Breast epithelium (tissue), 4 donors: ENCODE results near the gene OR9A4. TPM values are rescaled to one million over a fixed set of nuclear protein-coding genes. Genes with fewer than 3 reads are reported as not detected.

ENCODE experiments used
- DNase-seq, 2 donors: peaks; one replicate each; pipeline ENCODE4 v3.0.0-alpha.2; 2019; ENCODE audit warnings: low spot score in 2 of 2
- H3K27ac ChIP-seq, 2 donors: fragments of 200-600 bp; sonication (generic) in 1 of 2; one replicate each; pipeline ENCODE4 v1.5.1; 2016 to 2019; ENCODE audit warnings: mild to moderate bottlenecking in 1 of 2
- H3K27me3 ChIP-seq, 2 donors: fragments of 200-600 bp; sonication (generic) in 1 of 2; one replicate each; pipeline versions ENCODE4 v1.5.1 to v1.6.0; 2017 to 2019; ENCODE audit warnings: control low read depth in 1 of 2, mild to moderate bottlenecking in 1 of 2
- H3K36me3 ChIP-seq: fragments of 200-600 bp; one replicate; pipeline ENCODE4 v1.5.1; 2019
- H3K4me1 ChIP-seq, 2 donors: fragments of 200-600 bp; sonication (generic); one replicate each; pipeline ENCODE4 v1.5.1; 2016 to 2019; ENCODE audit warnings: control low read depth in 1 of 2
- H3K4me3 ChIP-seq, 3 donors: fragments of 200-600 bp; sonication (generic); 1 replicate in 2 of 3; 2 replicates in 1 of 3; pipeline ENCODE4 v1.5.1; 2016 to 2019; ENCODE audit warnings: mild to moderate bottlenecking in 3 of 3, moderate library complexity in 2 of 3
- H3K9me3 ChIP-seq, 2 donors: fragments of 200-600 bp; sonication (generic) in 1 of 2; one replicate each; pipeline ENCODE4 v1.5.1; 2016 to 2019; ENCODE audit warnings: control low read depth in 1 of 2
- POLR2A ChIP-seq: fragments of 450-650 bp; IDR thresholded peaks from one replicate; pipeline ENCODE4 v1.6.1; 2016; ENCODE audit warnings: antibody characterized with exemption, mild to moderate bottlenecking, moderate library complexity
- POLR2AphosphoS5 ChIP-seq, 3 donors: sonication (generic); formaldehyde crosslinking; IDR thresholded peaks; one replicate each; pipeline ENCODE4 v1.6.1; 2017; ENCODE audit warnings: antibody characterized with exemption in 3 of 3
- intact Hi-C: fragments of 100-400 bp; cut with DNase I; formaldehyde crosslinking; loops from one replicate; pipeline ENCODE4 v1.15.1; 2023; ENCODE audit warnings: low total_unique reads
- total RNA-seq, 3 donors: library from RNA; depleted of rRNA; stranded (reverse); fragments of >200 nt; gene quantifications; one replicate each; pipeline ENCODE4 v1.1.0, GENCODE V29; 2016
- TF ChIP-seq, protein P1 (sequence below), 3 donors: fragments of 450-650 bp; IDR thresholded peaks; one replicate each; pipeline ENCODE4 v1.5.1; 2016 to 2017; ENCODE audit warnings: antibody characterized with exemption in 3 of 3, mild to moderate bottlenecking in 3 of 3, moderate library complexity in 3 of 3

OR9A4 gene
- total RNA-seq, 3 donors from 2014 or later = 0.66 TPM; not detected in 2

DNA sequence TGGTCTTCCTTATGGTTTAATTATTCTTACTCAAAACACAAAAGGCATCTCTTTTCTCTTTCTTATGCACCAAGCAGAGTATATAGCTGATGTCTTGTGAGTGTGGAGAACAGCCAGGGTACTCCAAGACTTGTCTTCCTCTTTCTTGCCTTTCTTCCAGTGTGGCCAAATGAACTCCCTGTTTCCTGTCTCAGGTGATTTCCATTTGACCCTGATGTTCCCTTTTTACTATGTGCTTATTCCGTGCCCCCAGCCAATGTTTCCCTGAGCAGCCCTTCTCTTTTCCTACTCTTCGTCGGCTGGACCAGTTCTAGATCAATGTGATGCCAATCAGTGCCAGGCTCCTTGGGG lies 12.6 kb downstream of the OR9A4 start:
- no peaks in the 10 kb centered on the region for H3K27me3 ChIP-seq
- H3K4me3 ChIP-seq = no peak overlapping the region
- TF ChIP-seq POLR2AphosphoS5 (IDR thresholded peaks at IDR 0.05) (no peak), POLR2A (no peak)
- TF ChIP-seq, protein P1, sequence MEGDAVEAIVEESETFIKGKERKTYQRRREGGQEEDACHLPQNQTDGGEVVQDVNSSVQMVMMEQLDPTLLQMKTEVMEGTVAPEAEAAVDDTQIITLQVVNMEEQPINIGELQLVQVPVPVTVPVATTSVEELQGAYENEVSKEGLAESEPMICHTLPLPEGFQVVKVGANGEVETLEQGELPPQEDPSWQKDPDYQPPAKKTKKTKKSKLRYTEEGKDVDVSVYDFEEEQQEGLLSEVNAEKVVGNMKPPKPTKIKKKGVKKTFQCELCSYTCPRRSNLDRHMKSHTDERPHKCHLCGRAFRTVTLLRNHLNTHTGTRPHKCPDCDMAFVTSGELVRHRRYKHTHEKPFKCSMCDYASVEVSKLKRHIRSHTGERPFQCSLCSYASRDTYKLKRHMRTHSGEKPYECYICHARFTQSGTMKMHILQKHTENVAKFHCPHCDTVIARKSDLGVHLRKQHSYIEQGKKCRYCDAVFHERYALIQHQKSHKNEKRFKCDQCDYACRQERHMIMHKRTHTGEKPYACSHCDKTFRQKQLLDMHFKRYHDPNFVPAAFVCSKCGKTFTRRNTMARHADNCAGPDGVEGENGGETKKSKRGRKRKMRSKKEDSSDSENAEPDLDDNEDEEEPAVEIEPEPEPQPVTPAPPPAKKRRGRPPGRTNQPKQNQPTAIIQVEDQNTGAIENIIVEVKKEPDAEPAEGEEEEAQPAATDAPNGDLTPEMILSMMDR (IDR thresholded peaks at IDR 0.05) = no peak
- intact Hi-C loops = no loop called here
- H3K27ac ChIP-seq = no peak overlapping the region
- H3K36me3 ChIP-seq = no peaks in the 10 kb centered on the region
- H3K9me3 ChIP-seq = no peaks in the 10 kb centered on the region
- H3K4me1 ChIP-seq = no peaks in the 10 kb centered on the region
- no peak for DNase-seq

DNA sequence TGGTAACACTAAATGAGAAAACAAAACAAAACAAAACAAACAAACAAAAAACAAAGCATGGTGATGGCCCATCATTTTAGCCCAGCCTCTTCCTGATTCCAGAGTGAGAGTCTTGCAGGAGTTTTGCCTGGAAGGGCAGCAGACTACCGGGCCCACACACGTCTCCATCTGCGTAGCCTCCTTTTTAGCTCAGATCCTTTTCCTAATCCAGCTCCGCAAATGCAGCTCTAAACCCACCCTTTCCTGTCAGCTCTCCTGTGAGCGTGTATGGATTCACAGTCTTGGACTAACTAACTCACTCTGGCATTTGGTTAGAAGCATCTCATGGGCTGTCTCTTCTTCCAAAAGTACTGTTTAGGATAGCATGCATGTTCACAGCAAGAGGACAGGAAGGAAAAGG lies 14.0 kb downstream of the OR9A4 start:
- no peak for DNase-seq
- H3K9me3 ChIP-seq = no peaks in the 10 kb centered on the region
- H3K4me3 ChIP-seq = no peak overlapping the region
- no peak overlapping the region for H3K27ac ChIP-seq
- H3K27me3 ChIP-seq = no peaks in the 10 kb centered on the region
- intact Hi-C loops = no loop called here
- H3K4me1 ChIP-seq = no peaks in the 10 kb centered on the region
- TF ChIP-seq, protein P1 (IDR thresholded peaks at IDR 0.05) = no peak
- TF ChIP-seq POLR2A (no peak), POLR2AphosphoS5 (IDR thresholded peaks at IDR 0.05) (no peak)
- H3K36me3 ChIP-seq = no peaks in the 10 kb centered on the region

GRCh38 chr7:141941075-141941474 lies 24.9 kb downstream of the OR9A4 start:
- H3K27ac ChIP-seq = no peak overlapping the region
- no peaks in the 10 kb centered on the region for H3K36me3 ChIP-seq
- H3K27me3 ChIP-seq = no peaks in the 10 kb centered on the region
- peaks cover 0 to 28% of the 10 kb centered on the region in 2 donors for H3K9me3 ChIP-seq
- H3K4me1 ChIP-seq = no peaks in the 10 kb centered on the region
- TF ChIP-seq, protein P1 (IDR thresholded peaks at IDR 0.05) = no peak
- TF ChIP-seq POLR2AphosphoS5 (IDR thresholded peaks at IDR 0.05) (no peak), POLR2A (no peak)
- intact Hi-C loops = no loop called here
- H3K4me3 ChIP-seq = no peak overlapping the region
- no peak for DNase-seq

- H3K9me3 ChIP-seq = peaks cover 0 to 23% of the 10 kb centered on the region in 2 donors
- no peak for TF ChIP-seq POLR2A
- TF ChIP-seq POLR2AphosphoS5 (IDR thresholded peaks at IDR 0.05) = no peak
- TF ChIP-seq, protein P1 (IDR thresholded peaks at IDR 0.05) = no peak
- H3K4me1 ChIP-seq = no peaks in the 10 kb centered on the region
- no peak for DNase-seq
- H3K4me3 ChIP-seq = no peak overlapping the region
- H3K27me3 ChIP-seq = no peaks in the 10 kb centered on the region
- intact Hi-C loops = no loop called here
- H3K27ac ChIP-seq = no peak overlapping the region
- H3K36me3 ChIP-seq = no peaks in the 10 kb centered on the region
Observed at GRCh38 chr7:141943846-141944245, 27.6 kb downstream of the OR9A4 start.

GRCh38 chr7:141944811-141945210 lies 28.6 kb downstream of the OR9A4 start:
- peaks cover 0 to 22% of the 10 kb centered on the region in 2 donors for H3K9me3 ChIP-seq
- no peaks in the 10 kb centered on the region for H3K36me3 ChIP-seq
- intact Hi-C loops = no loop called here
- no peak for DNase-seq
- no peaks in the 10 kb centered on the region for H3K4me1 ChIP-seq
- no peak overlapping the region for H3K27ac ChIP-seq
- TF ChIP-seq POLR2A = no peak
- TF ChIP-seq, protein P1 (IDR thresholded peaks at IDR 0.05) = no peak
- TF ChIP-seq POLR2AphosphoS5 (IDR thresholded peaks at IDR 0.05) = no peak
- no peak overlapping the region for H3K4me3 ChIP-seq
- H3K27me3 ChIP-seq = no peaks in the 10 kb centered on the region
